Epidermal melanocyte (primary cell): ENCODE data around the gene GIMAP5.
"Not testable (repeated sequence)": the region's sequence is repeated elsewhere in the genome, so short reads cannot be mapped to it uniquely, and the experiment has no call there.

Experiments
- DNase-seq: peaks from one replicate; pipeline ENCODE4 v3.0.0; 2011; ENCODE audit warnings: low spot score; ENCODE audit not compliant: insufficient read length

The GIMAP5 gene

GRCh38 chr7:150769768-150770167 is 32.5 kb downstream of the GIMAP5 start:
- no peak for DNase-seq

GRCh38 chr7:150774131-150774530 is 36.9 kb downstream of the GIMAP5 start:
- not testable (repeated sequence) for DNase-seq

DNA sequence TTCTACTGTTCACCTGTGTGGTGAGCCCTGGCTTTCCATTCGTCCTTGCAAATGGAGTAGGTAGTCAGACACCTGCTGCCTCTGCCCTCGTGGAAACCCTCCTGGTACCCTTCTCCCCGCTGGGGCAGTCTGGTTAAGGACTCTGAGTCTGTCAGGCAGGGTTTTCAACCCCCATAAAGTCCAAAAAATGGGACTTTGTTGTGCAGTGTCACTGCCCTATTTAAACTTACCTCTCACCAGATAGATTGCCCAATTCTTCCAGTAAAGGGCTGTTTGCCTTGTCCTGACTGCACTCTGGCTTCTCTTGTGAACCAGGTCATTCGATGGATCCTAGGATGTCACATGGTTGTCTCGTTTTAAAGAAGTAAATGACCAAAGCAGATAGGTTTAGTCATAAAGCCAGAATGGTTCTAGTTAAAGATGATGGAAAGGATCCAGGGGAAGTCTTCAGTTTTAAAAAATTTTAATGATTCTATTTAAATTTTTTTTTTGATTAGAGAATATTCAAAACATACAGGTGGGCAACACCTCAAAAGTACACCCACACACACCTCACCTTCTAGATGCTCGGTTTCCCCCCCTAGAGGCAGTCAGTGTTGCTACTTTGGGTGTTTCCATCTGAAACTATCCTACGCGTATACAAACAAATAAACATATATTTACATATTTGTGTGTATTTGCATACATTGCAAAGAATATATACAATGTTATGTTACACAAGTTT is 41.0 kb downstream of the GIMAP5 start:
- no peak for DNase-seq

- no peak for DNase-seq
These were observed 41.6 kb downstream of the GIMAP5 start for GRCh38 chr7:150778738-150779301.

GRCh38 chr7:150780292-150780691 is 43.1 kb downstream of the GIMAP5 start:
- DNase-seq = no peak

DNA sequence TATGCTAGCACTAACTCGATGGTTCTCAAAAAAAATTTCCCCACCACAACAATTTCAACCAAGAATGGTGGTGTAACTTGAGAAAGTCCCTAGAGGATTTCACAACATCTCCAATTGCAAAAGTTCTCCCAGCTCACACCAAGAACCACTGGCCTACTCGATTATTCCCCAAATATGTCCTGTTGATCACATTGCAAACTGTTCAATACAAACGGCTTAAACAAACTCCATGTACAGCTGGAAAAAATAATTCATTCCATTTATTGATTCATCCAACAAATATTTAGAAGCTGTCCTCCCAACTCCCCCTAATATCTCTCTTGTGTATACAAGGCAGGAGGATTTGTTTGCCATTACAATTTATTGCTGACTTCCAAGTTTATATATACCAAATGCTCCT is 43.9 kb downstream of the GIMAP5 start:
- no peak for DNase-seq

DNA sequence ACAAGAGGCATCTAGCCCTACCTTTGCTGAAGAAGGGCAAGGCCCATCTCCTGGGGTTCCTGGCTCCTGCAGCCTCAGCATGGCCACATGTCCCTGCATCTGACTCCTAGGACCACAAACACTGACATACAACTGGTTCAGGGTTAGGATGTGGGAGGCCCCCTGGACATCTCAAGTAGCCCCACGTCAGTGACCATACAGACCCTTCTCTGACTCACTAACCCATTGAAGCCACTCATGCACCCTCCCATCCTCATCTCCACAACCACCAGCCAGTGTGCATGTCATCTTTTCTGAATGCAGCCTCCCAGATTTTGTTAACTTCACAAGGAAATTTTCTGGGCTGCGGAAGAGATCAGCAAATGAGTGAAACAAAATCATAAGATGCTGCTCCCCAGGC is 44.7 kb downstream of the GIMAP5 start:
- no peak for DNase-seq

- DNase-seq = no peak
These were observed 47.0 kb downstream of the GIMAP5 start for GRCh38 chr7:150784120-150784736.

GRCh38 chr7:150784954-150785353 is 47.7 kb downstream of the GIMAP5 start:
- DNase-seq = no peak

DNA sequence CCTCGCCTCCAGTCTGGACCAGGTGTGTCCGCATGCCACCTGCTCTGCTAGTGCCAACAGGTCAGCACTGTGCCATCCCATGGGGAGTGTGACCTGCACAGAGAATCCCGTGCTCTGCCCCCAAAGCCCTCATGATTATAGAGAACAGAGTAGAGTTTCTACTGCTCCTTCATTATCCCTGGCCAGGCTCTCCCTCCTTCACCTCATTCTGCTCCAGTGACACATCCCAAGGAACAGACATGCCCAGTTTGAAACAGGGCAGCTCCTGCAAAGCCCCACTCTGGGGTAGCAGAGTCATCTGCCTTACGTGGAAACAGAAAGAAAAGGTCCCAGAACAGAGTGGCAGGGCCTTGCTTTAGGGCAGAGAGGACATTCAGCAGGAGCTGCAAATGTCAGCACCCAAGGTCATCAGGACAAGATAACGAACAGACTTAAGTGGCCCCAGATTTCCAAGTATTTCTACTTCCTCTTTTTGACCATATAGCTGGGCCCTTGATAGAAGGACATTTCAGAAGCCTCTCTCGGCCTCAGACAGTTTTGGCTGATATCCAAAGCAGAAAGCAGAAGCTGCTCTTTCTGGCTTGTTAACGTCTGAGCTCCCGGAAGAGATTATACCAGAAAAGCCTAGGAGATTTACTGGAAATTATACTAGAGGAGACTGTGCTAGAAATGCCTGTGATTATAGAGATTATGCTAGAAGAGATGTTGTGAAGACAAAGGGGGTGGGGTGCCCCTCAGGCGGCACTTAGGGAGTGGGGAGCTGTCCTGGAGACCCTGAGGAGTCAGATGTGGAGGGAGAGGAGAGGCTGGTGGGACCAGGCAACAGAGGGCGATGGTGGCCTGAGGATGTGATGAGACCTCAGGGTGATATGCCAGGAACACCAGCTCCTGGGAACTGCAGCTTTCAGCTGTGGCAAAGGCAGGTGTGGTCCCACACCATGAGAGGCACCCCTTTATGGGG is 50.4 kb downstream of the GIMAP5 start:
- DNase-seq = no peak

DNA sequence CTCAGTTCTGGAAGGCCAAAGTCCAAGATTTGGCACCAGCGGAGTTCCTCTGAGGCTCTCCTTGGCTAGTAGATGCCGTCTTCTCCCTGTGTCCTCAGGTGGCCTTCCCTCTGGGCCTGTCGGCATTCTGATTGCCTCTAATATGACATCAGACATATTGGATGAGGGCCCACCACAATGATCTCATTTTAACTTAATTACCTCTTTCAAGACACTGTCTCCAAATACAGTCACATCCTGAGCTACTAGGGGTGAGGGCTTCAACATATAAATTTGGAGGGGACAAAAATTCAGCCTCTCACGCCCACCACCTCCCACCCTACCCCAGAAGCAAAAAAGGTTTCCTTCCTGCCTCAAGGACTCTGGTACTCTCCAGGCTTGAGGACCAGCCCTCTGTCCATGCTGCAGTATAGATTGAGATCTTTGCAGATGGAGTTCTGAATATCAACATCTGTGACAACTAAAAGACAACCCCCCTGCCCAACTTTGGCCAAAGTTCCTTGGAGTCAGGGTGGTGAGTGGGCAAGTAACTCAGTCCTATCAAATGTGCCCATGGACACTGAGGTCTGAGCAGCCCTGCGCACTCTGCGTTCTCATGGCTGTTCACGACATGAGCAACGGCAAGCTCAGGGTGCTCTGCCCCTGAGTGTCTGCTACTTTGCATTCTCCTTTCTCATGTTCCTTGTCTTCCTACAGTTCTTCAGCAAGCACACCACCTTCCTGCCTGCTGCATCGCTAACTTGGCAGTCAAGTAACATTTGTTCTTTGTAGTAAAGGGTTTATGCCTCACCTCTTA is 51.5 kb downstream of the GIMAP5 start:
- no peak for DNase-seq

GRCh38 chr7:150790416-150791075 is 53.3 kb downstream of the GIMAP5 start:
- no peak for DNase-seq

GRCh38 chr7:150791304-150791703 is 54.1 kb downstream of the GIMAP5 start:
- no peak for DNase-seq

DNA sequence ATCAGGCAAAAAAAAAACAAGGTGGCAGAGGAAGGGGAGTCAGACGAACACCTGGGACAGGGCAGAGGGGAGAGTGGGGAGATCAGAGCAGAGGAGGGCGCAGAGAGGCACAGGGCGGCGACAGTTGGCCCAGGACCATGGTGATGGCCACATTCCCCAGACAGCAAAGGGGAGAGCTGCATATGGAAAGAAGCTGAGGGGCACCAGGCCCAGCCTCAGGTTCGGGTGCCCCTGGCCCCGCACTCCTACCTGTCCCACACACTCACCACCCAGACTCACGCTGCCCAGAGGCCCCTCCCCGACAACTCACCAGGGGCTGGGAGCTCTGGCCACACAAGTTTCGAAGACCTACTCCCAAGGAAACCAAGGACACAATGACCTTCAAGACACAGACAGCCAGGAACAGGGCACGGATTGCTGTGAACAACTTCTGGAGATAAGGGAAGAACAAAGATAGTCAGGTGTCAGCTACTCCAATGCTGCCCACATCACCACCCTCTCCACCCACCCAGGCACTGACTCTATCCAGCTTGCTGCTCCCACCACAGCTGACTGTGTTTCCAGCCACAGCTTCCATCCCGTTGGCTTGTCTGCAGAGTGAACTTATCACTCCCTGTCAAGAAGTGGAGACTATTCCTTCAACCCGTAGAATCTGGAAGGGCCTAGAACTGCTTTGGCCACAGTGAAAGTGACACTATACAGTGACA is 54.7 kb downstream of the GIMAP5 start:
- no peak for DNase-seq
